Thymus (tissue), 11 donors: ENCODE results near the gene RHBDF1. TPM values are rescaled to one million over a fixed set of nuclear protein-coding genes. Genes with fewer than 3 reads are reported as not detected.

Source experiments
- DNase-seq, 9 donors: peaks; one replicate each; pipeline ENCODE4 v3.0.0-alpha.2; 2013; ENCODE audit warnings: low spot score in 9 of 9, low read depth in 6 of 9, missing footprints in 1 of 9
- H3K27ac ChIP-seq, 2 donors: one replicate each; pipeline ENCODE4 v1.5.1; 2013; ENCODE audit warnings: control low read depth in 1 of 2, low read depth in 1 of 2, low read length in 1 of 2, mild to moderate bottlenecking in 1 of 2, moderate library complexity in 1 of 2
- H3K27me3 ChIP-seq, 2 donors: one replicate each; pipeline ENCODE4 v1.5.1; 2013; ENCODE audit warnings: low read length in 1 of 2; ENCODE audit not compliant: control insufficient read depth in 2 of 2, insufficient read depth in 1 of 2
- H3K36me3 ChIP-seq, 2 donors: one replicate each; pipeline ENCODE4 v1.5.1; 2013; ENCODE audit warnings: low read length in 1 of 2, mild to moderate bottlenecking in 1 of 2, moderate library complexity in 1 of 2; ENCODE audit not compliant: control insufficient read depth in 2 of 2, insufficient read depth in 2 of 2
- H3K4me1 ChIP-seq, 2 donors: one replicate each; pipeline ENCODE4 v1.5.1; 2013; ENCODE audit warnings: low read length in 2 of 2; ENCODE audit not compliant: control insufficient read depth in 2 of 2, insufficient read depth in 2 of 2
- H3K4me3 ChIP-seq, 2 donors: one replicate each; pipeline ENCODE4 v1.5.1; 2013; ENCODE audit warnings: low read length in 2 of 2, control low read depth in 1 of 2, mild to moderate bottlenecking in 1 of 2
- H3K9me3 ChIP-seq, 2 donors: one replicate each; pipeline ENCODE4 v1.5.1; 2013; ENCODE audit warnings: low read length in 1 of 2, mild to moderate bottlenecking in 1 of 2; ENCODE audit not compliant: control insufficient read depth in 2 of 2, insufficient read depth in 1 of 2
- WGBS: extraction: QIAGEN DNeasy Blood & Tissue Kit; methylation state at CpG from one replicate; pipeline ENCODE4 v1.1.7; 2013; 5-methylcytosine and 5-hydroxymethylcytosine counted together
- polyA plus RNA-seq: library from polyadenylated mRNA; stranded (reverse); fragments of 200-250 nt; gene quantifications from one replicate; pipeline ENCODE4 v1.2.3, GENCODE V29; 2013
- total RNA-seq: library from RNA; stranded (reverse); fragments of 120-200 nt; gene quantifications from one replicate; pipeline ENCODE4 v1.2.4, GENCODE V29; 2013
- donor health status: healthy.

RHBDF1 gene
- total and polyA plus RNA-seq, 2 donors = 1.9 to 10.7 TPM

DNA sequence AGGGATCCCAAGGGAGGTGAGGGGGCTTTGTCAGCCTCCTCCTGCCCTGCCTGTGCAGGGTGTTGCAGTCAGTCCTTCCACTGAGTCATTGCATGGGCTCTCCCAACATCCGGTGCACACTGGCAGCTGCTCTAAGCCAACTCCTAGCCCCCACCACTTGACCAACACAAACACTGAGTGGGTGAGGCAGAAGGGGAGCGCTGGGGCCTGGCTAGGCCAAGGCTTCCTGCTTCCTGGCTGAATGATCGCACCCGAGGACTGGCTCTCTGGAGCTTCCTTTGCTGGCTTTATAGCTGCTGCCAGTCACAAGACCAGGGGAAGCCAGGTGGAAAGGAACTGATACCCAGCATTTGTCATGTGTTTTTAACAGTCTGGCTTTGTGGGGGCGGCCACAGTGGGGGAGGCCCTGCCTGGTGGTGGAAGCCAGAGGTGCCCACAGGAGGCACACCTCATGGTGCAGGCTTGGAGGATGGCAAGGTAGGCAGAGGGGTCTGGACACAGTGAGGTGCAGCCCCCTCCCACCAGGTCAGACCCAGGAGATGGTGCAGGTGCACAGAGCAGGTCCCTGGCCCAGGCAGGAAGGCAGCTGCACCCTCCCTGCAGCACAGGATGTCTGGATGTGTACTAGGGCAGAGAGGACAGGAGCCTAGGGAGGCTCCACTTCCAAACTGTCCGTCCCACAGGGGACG, 12.4 kb upstream of the RHBDF1 start:
- DNase-seq = peak in 2 of 9 donors; percentile 15 to 46
- H3K27me3 ChIP-seq = no peaks in the 10 kb centered on the region
- peaks cover 0 to 19% of the 10 kb centered on the region in 2 donors for H3K4me1 ChIP-seq
- no peak overlapping the region for H3K4me3 ChIP-seq
- no peaks in the 10 kb centered on the region for H3K9me3 ChIP-seq
- 26% methylated on average over 7 of the region's 7 CpGs for WGBS
- peak overlapping the region; percentile 55 to 68 for H3K27ac ChIP-seq
- H3K36me3 ChIP-seq = peaks cover 44 to 80% of the 10 kb centered on the region in 2 donors

DNA sequence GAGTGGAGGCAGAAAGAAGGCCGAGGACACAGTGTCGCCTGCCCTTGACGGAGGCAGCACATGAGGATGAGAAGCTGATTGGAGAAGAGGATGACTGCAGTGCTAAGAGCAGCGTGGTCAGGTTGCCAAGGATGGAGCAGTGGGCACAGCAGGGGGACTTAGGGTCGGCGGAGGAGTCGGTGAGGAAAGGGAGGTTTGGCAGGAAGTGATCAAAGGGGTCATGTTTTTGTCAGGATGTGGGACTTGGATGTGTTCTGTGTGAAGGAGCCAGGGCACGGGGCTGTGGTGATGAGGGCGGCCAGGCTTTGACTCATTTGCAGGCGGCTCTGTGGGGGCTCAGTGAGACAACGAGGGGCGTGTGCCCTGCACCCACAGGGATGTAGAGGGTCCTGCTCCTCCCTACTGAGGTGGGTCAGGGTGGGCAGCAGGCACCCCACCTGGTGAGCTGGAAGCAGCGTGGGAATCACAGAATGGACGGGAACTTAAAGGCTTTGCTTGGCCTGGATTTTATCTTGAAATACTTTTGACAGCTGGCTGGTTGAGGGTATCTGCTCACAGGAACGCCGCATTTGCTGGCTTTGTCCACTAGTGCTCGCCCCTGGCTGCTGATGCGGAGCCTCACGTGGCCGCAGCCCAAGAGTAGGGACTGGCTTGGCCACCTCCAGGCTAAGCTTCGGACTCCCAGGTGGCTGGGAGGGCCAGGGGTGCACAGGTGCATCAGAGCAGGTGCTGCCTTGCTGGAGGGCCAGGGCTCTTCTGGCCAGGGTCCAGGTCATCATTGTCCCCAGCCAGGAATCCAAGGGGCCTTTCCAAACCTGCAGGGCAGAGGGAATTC, 11.6 kb upstream of the RHBDF1 start:
- 77% methylated on average over 21 of the region's 21 CpGs for whole genome bisulfite sequencing

DNA sequence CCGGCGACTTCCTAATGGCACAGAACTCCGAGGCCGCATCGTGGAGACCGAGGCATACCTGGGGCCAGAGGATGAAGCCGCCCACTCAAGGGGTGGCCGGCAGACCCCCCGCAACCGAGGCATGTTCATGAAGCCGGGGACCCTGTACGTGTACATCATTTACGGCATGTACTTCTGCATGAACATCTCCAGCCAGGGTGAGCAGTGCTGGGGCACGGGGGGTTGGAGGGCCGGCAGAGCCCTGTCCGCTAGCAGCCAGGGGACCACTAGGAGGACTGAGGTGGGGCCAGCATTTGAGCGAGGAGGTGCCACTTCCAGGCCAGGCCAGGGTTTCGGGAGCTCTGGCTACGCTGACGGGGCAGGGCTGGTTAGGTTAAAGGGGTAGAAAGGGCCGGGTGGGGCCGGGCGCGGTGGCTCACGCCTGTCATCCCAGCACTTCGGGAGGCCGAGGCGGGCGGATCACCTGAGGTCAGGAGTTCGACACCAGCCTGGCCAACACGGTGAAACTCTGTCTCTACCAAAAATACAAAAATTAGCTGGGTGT, 10.7 kb upstream of the RHBDF1 start:
- H3K9me3 ChIP-seq = no peaks in the 10 kb centered on the region
- no peaks in the 10 kb centered on the region for H3K27me3 ChIP-seq
- no peak overlapping the region for H3K4me3 ChIP-seq
- no peak for DNase-seq
- peaks cover 5 to 24% of the 10 kb centered on the region in 2 donors for H3K4me1 ChIP-seq
- peaks cover 31 to 70% of the 10 kb centered on the region in 2 donors for H3K36me3 ChIP-seq
- 98% methylated on average over 31 of the region's 31 CpGs for WGBS
- H3K27ac ChIP-seq = no peak overlapping the region

More for the DNA sequence above, 11.6 kb upstream of the RHBDF1 start:
- Histone ChIP-seq H3K36me3 (peaks cover 39 to 78% of the 10 kb centered on the region in 2 donors), H3K4me1 (peaks cover 0 to 19% of the 10 kb centered on the region in 2 donors), H3K4me3 (no peak overlapping the region), H3K27ac (peak overlapping the region; percentile 55 to 68), H3K27me3 (no peaks in the 10 kb centered on the region), H3K9me3 (no peaks in the 10 kb centered on the region)
- no peak for DNase-seq

DNA sequence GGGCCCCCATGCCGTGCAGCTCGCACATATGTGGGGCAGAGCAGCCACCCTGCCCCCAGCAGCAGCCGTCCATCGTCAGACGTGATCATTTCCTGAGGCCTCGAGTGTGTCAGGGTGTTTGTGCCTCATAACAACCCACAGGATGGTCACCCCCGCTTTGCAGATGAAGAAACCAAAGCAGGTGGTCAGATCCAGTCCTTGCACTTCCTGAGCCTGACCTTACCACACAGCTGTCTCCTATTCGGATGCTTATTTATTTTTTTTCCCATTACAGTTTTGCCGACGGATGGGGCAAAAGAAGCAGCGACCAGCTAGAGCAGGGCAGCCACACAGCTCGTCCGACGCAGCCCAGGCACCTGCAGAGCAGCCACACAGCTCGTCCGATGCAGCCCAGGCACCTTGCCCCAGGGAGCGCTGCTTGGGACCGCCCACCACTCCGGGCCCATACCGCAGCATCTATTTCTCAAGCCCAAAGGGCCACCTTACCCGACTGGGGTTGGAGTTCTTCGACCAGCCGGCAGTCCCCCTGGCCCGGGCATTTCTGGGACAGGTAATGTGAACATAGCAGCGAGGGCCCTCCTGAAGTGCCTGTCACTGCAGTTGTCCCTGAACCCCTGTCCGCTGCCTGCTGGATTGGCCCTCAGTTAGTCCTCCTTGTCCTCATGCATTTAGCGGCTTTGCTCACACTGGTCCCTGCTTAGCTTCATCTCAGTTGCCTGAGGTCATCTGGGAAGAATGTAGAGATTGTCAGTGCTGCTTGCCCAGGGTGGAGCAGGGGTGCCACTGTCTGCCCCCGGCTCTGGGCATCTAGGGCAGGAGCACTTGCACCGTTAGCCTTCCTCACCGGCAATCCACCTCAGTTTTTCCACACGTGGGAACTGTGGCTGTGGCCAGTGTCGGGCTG, 7.0 kb upstream of the RHBDF1 start:
- Histone ChIP-seq H3K36me3 (peaks cover 4 to 33% of the 10 kb centered on the region in 2 donors), H3K4me1 (peaks cover 21 to 33% of the 10 kb centered on the region in 2 donors), H3K4me3 (no peak overlapping the region), H3K27me3 (peaks cover 6 to 34% of the 10 kb centered on the region in 2 donors), H3K9me3 (no peaks in the 10 kb centered on the region), H3K27ac (no peak overlapping the region)
- WGBS = 88% methylated on average over 32 of the region's 32 CpGs
- DNase-seq = no peak

DNA sequence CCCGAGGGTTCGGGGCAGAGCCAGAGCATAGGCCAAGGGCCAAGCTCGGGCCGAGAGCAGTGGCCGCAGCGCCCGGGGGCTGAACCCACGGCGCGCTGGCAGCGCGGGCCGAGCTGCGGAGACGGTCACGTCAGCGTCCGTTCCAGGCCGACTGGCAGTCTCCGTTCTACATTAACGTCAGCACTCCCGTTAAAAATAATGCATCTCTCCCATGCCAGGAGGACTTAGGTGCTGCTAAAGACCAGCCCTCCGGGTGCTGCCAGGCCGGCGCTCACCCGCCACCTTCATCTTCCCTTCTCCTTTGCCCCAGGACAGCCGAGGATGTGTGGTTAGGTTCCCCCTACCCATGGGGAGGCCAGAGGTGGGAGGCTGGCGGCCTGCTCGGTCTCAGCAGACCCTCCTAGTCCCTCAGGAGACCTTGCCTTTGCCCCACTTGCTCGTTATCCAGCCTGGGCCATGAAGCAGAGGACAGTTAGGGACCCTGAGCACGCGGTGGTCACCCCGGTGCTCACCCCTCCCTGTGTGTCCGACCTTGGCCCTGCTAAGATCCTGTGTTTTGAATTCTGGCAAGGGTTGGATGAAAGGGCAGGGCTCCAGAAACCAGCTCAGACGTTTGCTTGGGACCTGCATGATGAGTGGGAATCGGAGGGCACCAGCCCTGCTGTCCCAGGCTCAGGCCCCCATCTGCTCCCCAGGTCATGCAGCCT, 6.2 kb upstream of the RHBDF1 start:
- 15% methylated on average over 36 of the region's 36 CpGs for WGBS

GRCh38 chr16:77807-78443, 5.5 kb upstream of the RHBDF1 start, which contains the start of gene MPG:
TSS of gene MPG (plus strand) at chr16:78225. CDS start at chr16:78310, 85 bp downstream.
- under 1% methylated on average over 83 of the region's 83 CpGs for WGBS
- peaks cover 0 to 1% of the 10 kb centered on the region in 2 donors for H3K9me3 ChIP-seq
- DNase-seq = peak; percentile 26 to 83 (median 62)
- H3K27me3 ChIP-seq = peaks cover 21 to 49% of the 10 kb centered on the region in 2 donors
- peaks cover 3 to 20% of the 10 kb centered on the region in 2 donors for H3K36me3 ChIP-seq
- peaks cover 21 to 26% of the 10 kb centered on the region in 2 donors for H3K4me1 ChIP-seq
- peak within 1 kb of the TSS; percentile 51 to 94 for H3K4me3 ChIP-seq
- H3K27ac ChIP-seq = peak within 1 kb of the TSS; percentile 38 to 77

More for the DNA sequence above, 6.2 kb upstream of the RHBDF1 start:
- no peaks in the 10 kb centered on the region for H3K9me3 ChIP-seq
- peaks cover 21 to 26% of the 10 kb centered on the region in 2 donors for H3K4me1 ChIP-seq
- H3K36me3 ChIP-seq = peaks cover 3 to 26% of the 10 kb centered on the region in 2 donors
- peak overlapping the region in 1 of 2 donors; percentile 77 for H3K27ac ChIP-seq
- no peak for DNase-seq
- peak overlapping the region; percentile 51 to 94 for H3K4me3 ChIP-seq
- H3K27me3 ChIP-seq = peaks cover 14 to 42% of the 10 kb centered on the region in 2 donors

- peak overlapping the region in 1 of 2 donors; percentile 66 for H3K27ac ChIP-seq
- peaks cover 21 to 26% of the 10 kb centered on the region in 2 donors for H3K4me1 ChIP-seq
- H3K4me3 ChIP-seq = peak overlapping the region; percentile 51 to 94
- WGBS = 18% methylated on average over 31 of the region's 31 CpGs
- H3K36me3 ChIP-seq = peaks cover 3 to 16% of the 10 kb centered on the region in 2 donors
- peaks cover 0 to 1% of the 10 kb centered on the region in 2 donors for H3K9me3 ChIP-seq
- peak in 2 of 9 donors; percentile 32 to 40 for DNase-seq
- peaks cover 25 to 53% of the 10 kb centered on the region in 2 donors for H3K27me3 ChIP-seq
Measured at GRCh38 chr16:77273-77806, 4.9 kb upstream of the RHBDF1 start.
